DMS 273 (cell line): ENCODE data around the gene CARF.
"Not testable (repeated sequence)": the region's sequence is repeated elsewhere in the genome, so short reads cannot be mapped to it uniquely, and the experiment has no call there.

Experiments used
- DNase-seq: peaks from one replicate; lab custom pipeline; 2025; ENCODE audit not compliant: unreplicated experiment; lab: John Stamatoyannopoulos, UW

Gene CARF, protein sequence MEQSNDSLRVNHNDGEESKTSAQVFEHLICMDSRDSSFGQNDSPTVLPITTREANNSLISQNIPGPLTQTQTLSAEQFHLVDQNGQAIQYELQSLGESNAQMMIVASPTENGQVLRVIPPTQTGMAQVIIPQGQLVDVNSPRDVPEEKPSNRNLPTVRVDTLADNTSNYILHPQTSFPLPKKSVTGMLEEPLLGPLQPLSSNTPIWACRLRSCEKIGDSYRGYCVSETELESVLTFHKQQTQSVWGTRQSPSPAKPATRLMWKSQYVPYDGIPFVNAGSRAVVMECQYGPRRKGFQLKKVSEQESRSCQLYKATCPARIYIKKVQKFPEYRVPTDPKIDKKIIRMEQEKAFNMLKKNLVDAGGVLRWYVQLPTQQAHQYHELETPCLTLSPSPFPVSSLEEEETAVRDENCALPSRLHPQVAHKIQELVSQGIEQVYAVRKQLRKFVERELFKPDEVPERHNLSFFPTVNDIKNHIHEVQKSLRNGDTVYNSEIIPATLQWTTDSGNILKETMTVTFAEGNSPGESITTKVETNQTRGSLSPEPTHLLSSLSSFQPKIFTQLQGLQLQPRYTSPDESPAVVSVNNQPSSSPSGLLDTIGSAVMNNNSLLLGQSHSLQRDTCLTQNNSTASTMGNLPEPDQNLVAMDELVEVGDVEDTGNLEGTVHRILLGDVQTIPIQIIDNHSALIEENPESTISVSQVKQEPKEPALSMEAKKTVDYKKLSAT

GRCh38 chr2:202911512-202912341, at the start of gene CARF, which contains the start of gene WDR12:
TSS of gene CARF (plus strand) at chr2:202912275. CDS start at chr2:202941903, 29,628 bp downstream.
TSS of gene WDR12 (minus strand) at chr2:202911673. CDS start at chr2:202911476, 197 bp downstream.
- peak; percentile 97 for DNase-seq

- peak; percentile 81 for DNase-seq
Observed at GRCh38 chr2:202870431-202871299, 41.4 kb upstream of the CARF start.

- peak; percentile 93 for DNase-seq
Observed at GRCh38 chr2:202871300-202872141, 40.6 kb upstream of the CARF start, which contains the start of gene ICA1L. TSS of gene ICA1L (minus strand) at chr2:202871766. CDS start at chr2:202829009, 42,757 bp downstream.

GRCh38 chr2:202877699-202878098, 34.4 kb upstream of the CARF start:
- no peak for DNase-seq

DNA sequence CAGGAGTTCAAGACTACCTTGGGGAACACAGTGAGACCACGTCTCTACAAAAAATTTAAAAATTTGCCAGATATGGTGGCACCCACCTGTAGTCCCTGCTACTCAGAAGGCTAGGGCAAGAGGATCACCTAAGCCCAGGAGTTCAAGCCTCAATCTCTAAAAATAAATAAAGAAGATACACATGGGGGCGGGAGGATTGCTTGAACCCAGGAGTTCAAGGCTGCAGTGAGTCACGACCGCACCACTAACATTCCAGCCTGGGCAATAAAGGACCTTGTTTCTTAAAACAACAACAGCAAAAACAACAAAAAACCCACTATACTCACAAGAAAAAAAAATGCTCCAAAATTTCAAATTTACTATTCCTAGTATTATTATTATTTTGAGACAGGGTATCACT, 30.5 kb upstream of the CARF start:
- no peak for DNase-seq

- no peak for DNase-seq
Observed at GRCh38 chr2:202883987-202884675, 27.9 kb upstream of the CARF start.

DNA sequence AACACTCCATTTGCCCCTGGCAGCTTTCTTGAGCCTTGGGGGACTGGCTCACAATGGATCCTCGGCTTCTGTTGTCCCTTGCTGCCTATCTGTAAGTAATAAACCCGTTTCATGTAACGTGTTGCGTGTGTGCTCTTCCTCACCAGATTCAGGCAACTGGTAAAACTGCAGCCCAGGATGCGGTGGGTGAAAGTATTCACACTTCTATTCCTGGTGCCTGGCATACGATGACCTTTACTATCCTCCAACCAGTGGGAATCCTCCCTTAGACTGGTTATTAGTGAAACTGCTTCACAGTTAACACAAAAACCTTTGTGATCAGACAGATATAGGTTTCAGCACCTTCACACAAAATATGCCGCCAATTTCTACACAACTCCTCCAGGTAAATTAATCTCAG, 26.9 kb upstream of the CARF start:
- DNase-seq = no peak

DNA sequence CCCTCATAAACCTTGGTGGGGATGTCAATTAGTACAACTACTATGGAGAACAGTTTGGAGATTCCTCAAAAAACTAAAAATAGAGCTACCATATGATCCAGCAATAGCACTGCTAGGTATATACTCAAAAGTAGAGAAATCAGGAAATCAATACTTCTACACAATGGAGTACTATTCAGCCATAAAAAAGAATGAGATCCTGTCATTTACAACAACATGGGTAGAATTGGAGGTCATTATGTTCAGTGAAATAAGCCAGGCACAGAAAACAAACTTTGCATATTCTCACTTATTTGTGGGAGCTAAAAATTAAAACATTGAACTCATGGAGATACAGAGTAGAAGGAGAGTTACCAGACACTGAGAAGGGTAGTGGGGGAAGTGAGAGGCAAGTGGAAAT, 6.6 kb upstream of the CARF start:
- not testable (repeated sequence) for DNase-seq

GRCh38 chr2:202908186-202908585, 3.9 kb upstream of the CARF start:
- no peak for DNase-seq

DNA sequence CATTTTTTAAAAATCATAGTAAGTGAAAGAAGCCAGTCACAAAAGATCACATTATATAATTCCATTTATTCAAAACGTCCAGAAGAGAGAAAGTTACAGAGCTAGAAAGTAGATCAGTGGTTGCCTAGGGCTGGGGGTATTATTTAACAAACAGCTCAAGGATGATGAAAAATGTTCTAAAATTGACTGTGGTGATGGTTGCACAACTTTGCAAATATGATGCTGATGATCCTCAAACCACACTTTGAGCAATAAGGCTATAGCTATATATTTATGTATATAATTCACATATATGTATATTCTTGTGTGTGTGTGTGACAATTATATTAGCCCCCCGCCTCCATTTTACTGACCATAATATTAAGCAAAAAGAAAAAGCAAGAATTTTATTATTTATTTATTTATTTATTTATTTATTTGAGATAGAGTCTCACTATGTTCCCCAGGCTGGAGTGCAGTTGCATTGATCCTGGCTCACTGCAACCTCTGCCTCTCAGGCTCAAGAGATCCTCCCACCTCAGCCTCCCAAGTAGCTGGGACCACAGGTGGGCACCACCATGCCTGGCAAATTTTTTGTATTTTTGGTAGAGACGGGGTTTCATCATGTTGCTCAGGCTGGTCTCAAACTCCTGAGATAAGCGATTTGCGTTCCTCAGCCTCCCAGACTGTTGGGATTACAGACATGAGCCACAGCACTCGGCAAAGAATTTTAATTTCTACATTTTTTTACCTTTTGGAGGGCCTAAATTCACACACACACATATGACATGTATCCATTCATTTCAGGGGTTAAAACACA, 2.5 kb upstream of the CARF start:
- DNase-seq = no peak

DNA sequence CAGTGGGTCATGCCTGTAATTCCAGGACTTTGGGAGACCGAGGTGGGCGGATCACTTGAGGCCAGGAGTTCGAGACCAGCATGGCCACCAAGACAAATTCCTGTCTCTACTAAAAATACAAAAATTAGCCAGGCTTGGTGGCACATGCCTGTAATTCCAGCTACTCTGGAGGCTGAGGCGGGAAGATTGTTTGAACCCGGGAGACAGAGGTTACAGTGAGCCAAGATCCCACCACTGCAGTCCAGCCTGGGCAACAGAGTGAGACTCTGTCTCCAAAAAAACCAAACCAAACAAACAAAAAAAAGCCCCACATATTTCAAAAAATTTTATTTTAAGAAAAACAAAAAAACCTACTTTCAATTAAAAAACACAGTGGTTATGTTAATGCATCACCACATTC, 1.8 kb upstream of the CARF start:
- not testable (repeated sequence) for DNase-seq

DNA sequence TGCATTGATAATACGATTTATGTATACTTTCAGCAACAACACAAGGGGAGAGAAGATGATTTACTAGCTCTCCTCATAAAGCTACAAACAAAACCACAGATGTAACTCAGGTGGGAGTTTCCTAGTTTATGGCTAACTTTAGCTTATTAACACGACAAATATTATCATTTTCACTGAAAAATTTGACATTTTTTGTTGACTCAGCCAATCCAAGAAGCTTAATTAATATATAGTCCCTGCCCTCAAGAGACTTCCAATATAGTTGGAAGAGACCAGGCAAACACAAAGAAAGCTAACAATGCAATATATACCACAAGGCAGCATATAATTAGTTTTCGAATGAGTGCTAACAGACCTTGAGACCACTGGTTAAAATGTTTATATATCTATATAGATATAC, 1.4 kb upstream of the CARF start:
- no peak for DNase-seq

- no peak for DNase-seq
Observed at GRCh38 chr2:202911203-202911511, 918 bp upstream of the CARF start.

DNA sequence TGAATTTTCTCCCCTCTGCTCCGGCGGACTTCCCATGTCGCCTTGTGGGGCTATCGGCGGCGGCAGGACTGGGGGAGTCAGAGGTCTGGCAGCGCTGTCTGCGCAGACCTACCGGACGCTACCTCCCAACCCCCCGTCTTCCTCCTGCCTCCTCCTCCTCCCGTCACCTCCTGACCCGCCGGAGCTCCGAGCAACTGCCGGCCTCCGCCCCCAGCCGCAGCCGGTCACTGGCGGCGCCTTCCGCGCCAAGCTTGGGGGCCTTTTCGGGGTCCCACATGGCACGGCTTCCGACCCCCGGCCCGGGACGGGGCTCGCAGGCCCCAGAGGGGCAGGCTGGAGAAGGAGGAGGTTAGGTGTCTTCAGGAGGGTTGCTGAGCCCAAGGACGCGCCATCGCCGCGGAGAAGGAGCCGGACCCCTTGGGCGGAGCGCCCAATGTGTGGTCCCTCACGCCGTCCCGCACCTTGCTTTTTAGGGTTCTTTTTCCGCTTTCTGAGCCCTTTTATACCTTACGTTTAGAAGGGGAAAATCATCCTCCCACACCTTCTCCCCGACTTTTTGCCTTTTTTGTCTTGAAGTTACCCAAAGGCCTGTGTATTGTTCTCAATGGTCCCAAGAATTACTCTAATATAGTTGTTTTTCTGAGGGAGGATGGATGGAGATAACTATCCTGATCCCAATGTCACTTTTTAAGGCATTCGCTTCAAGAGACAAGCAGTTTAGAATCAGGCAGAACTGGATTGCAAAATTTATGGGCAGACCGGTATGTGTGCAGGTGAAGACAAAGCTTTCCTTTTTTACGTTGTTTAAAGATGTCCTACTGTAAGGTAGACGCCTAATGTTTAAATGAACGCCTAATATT, 497 bp downstream of the CARF start:
- DNase-seq = not testable (repeated sequence)

DNA sequence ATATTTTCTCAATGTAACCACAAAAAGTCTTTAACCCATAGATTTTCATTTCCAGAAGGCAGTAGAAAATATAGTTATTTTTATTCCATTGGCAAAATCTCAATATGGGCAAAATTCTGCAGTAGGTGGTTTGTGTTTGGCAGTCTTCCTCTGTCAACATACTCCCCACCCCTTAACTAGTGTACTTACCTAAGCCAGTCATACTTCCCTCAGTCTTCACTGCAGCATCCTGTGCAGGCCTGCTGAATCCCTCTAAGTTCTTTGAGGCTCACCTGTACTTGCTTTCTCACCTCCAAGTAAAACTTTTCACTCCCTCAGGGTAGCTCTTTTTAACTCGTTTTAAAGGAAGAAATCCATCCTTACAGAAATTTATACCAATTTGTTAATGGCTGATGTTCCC, 6.8 kb downstream of the CARF start:
- no peak for DNase-seq

GRCh38 chr2:202932425-202933138, 20.5 kb downstream of the CARF start:
- no peak for DNase-seq

DNA sequence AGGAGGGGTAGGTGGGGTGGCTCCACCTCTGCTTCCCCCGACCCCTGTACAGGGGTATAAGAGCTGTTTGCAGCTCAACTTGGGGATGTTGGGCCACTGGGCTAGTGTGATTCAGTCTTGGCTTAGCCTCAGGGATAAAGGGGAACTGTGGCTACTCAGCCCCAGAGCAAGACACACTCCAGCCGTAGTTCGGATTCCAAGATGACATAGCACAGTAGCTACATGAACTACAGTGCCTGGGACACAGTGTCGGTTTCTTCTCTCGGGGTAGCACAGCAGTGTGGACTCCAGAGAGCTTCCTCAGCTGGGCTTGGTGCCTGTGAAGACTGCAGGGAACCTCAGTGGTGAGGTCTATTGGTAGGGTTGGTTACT, 21.1 kb downstream of the CARF start:
- no peak for DNase-seq
